Karpas-422 (cell line): ENCODE results near the gene CBS. TPM values are rescaled to one million over a fixed set of nuclear protein-coding genes. Genes with fewer than 3 reads are reported as not detected.
A peak's percentile ranks its signal among the peaks of the same experiment; 100 is the strongest.
"Not testable (repeated sequence)": the region's sequence is repeated elsewhere in the genome, so short reads cannot be mapped to it uniquely, and the experiment has no call there.

Source experiments
- DNase-seq: peaks from one replicate; pipeline ENCODE4 v3.0.0-alpha.2; 2015
- H2AFZ ChIP-seq: fragments of 200-600 bp; sonication (generic); 2 replicates; pipeline ENCODE4 v1.6.1; 2014; ENCODE audit warnings: antibody characterized with exemption, low read length, mixed read lengths
- H3K27ac ChIP-seq: fragments of 200-600 bp; sonication (generic); 2 replicates; pipeline ENCODE4 v1.5.1; 2014; ENCODE audit warnings: mild to moderate bottlenecking, low read length, moderate library complexity
- H3K27me3 ChIP-seq: fragments of 200-600 bp; sonication (generic); 2 replicates; pipeline ENCODE4 v1.6.1; 2014; ENCODE audit warnings: low read length, mixed read lengths
- H3K36me3 ChIP-seq: fragments of 200-600 bp; sonication (generic); 2 replicates; pipeline ENCODE4 v1.6.1; 2014; ENCODE audit warnings: low read length, mixed read lengths; ENCODE audit not compliant: insufficient read depth
- H3K4me1 ChIP-seq: fragments of 200-600 bp; sonication (generic); 2 replicates; pipeline ENCODE4 v1.6.1; 2014; ENCODE audit warnings: mild to moderate bottlenecking, low read length, mixed read lengths
- H3K4me2 ChIP-seq: fragments of 200-600 bp; sonication (generic); 2 replicates; pipeline ENCODE4 v1.6.1; 2014; ENCODE audit warnings: low read length, low read depth, mild to moderate bottlenecking; ENCODE audit not compliant: poor library complexity, severe bottlenecking
- H3K4me3 ChIP-seq: fragments of 200-600 bp; sonication (generic); 2 replicates; pipeline ENCODE4 v1.5.1; 2014; ENCODE audit warnings: mild to moderate bottlenecking, antibody characterized with exemption, low read length, mixed read lengths
- H3K79me2 ChIP-seq: fragments of 200-600 bp; sonication (generic); 2 replicates; pipeline ENCODE4 v1.6.1; 2014; ENCODE audit warnings: mild to moderate bottlenecking, low read length, mixed read lengths
- H3K9ac ChIP-seq: fragments of 200-600 bp; sonication (generic); 2 replicates; pipeline ENCODE4 v1.6.0; 2014; ENCODE audit warnings: low read length
- H3K9me2 ChIP-seq: fragments of 200-600 bp; sonication (generic), shearing (Covaris generic); replicated peaks from 2 replicates; pipeline ENCODE4 v1.6.0; 2014; ENCODE audit warnings: mild to moderate bottlenecking, low read length, moderate library complexity; ENCODE audit not compliant: insufficient read depth
- H3K9me3 ChIP-seq: fragments of 300-700, 200-600 bp; sonication (generic); 2 replicates; pipeline ENCODE4 v1.6.1; 2014; ENCODE audit warnings: low read length, mixed read lengths
- H4K20me1 ChIP-seq: fragments of 200-600 bp; sonication (generic); 2 replicates; pipeline ENCODE4 v1.6.1; 2014; ENCODE audit warnings: mild to moderate bottlenecking, antibody characterized with exemption, low read length, low read depth; ENCODE audit not compliant: insufficient read depth
- total RNA-seq: library from RNA; depleted of rRNA; stranded (reverse); fragments of >200 nt; shearing (Covaris generic); gene quantifications from 2 replicates; pipeline ENCODE4 v1.2.3, GENCODE V29; 2014; ENCODE audit warnings: low replicate concordance; rRNA removed

Gene CBS
- total RNA-seq, 1 experiment from 2014 or later, result 3.6 TPM

DNA sequence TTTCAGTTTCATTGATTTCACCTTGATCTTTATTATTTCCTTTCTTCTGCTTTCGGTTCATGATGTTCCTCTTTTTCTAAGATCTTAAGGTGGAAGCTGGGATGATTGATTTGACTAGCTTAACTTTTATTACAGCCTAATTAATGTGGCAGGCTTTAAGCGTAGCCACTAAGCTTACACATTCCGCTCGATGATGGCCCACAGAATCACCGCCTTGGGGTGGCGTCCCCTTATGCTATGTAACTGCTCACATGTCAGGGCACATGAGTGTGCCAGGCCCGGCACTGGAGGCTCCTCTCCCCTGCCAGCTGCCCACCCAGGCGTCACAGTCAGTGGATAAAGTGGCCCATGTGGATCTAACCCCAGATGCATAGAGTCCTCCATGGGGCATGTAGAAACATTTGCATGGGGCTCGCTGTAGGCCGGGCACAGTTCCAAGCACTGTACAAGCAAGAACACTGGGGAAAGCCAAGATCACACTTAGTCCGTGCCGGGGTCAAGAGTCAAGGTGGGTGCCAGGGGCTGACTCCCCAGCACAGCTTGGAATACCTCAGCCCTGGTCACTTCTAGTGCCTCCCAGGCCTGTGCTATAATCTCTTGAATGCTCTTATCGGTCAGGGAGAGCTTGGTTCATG lies 59.6 kb downstream of the CBS start:
- no peaks in the 10 kb centered on the region for H3K79me2 ChIP-seq
- H3K9me3 ChIP-seq, result no peaks in the 10 kb centered on the region
- H2AFZ ChIP-seq, result no peak overlapping the region
- no peaks in the 10 kb centered on the region for H3K9me2 ChIP-seq
- peaks cover 74% of the 10 kb centered on the region for H3K4me1 ChIP-seq
- peak overlapping the region; percentile 79 for H3K4me2 ChIP-seq
- peak overlapping the region; percentile 58 for H3K4me3 ChIP-seq
- peak overlapping the region; percentile 91 for H3K27ac ChIP-seq
- no peaks in the 10 kb centered on the region for H3K27me3 ChIP-seq
- H3K9ac ChIP-seq, result peak overlapping the region; percentile 60
- DNase-seq, result peak; percentile 93
- no peaks in the 10 kb centered on the region; the same call in 1 of the 2 replicates for H3K36me3 ChIP-seq
- no peaks in the 10 kb centered on the region for H4K20me1 ChIP-seq

DNA sequence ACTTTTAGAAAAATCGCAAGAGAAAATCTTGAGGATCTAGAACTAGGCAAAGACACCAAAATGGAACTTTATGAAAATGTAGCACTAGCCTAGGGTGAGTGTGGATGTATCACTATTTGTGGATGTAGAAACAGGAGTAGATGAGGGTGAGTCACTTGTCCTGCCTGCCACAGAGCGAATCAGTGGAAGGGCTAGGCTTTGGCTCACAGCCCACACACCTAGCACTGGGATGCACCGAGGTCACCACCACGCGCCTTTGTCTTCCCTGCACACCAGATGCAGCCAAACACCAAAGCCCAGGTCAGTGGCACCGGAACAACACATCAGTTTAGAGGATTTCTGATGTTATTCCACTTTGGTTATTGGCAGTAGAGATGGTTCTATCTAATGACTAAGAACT lies 63.0 kb downstream of the CBS start:
- no peaks in the 10 kb centered on the region; the same call in 1 of the 2 replicates for H3K36me3 ChIP-seq

GRCh38 chr21:43006874-43007208 lies 68.8 kb downstream of the CBS start:
- H4K20me1 ChIP-seq, result no peaks in the 10 kb centered on the region
- no peaks in the 10 kb centered on the region for H3K9me2 ChIP-seq
- no peak overlapping the region for H3K9ac ChIP-seq
- no peaks in the 10 kb centered on the region for H3K4me1 ChIP-seq
- H3K4me3 ChIP-seq, result no peak overlapping the region
- no peaks in the 10 kb centered on the region for H3K27me3 ChIP-seq
- H3K9me3 ChIP-seq, result no peaks in the 10 kb centered on the region
- no peak overlapping the region for H3K27ac ChIP-seq
- H3K36me3 ChIP-seq, result no peaks in the 10 kb centered on the region
- no peak for DNase-seq
- H3K79me2 ChIP-seq, result no peaks in the 10 kb centered on the region
- no peak overlapping the region for H3K4me2 ChIP-seq
- no peak overlapping the region for H2AFZ ChIP-seq

More for the DNA sequence above, 63.0 kb downstream of the CBS start:
- Histone ChIP-seq H3K9me3 (no peaks in the 10 kb centered on the region), H4K20me1 (no peaks in the 10 kb centered on the region), H3K9me2 (no peaks in the 10 kb centered on the region), H3K4me2 (no peak overlapping the region), H3K9ac (no peak overlapping the region), H3K4me1 (peaks cover 40% of the 10 kb centered on the region), H3K4me3 (no peak overlapping the region), H3K27ac (no peak overlapping the region), H3K79me2 (no peaks in the 10 kb centered on the region), H3K27me3 (no peaks in the 10 kb centered on the region), H2AFZ (no peak overlapping the region)
- no peak for DNase-seq

DNA sequence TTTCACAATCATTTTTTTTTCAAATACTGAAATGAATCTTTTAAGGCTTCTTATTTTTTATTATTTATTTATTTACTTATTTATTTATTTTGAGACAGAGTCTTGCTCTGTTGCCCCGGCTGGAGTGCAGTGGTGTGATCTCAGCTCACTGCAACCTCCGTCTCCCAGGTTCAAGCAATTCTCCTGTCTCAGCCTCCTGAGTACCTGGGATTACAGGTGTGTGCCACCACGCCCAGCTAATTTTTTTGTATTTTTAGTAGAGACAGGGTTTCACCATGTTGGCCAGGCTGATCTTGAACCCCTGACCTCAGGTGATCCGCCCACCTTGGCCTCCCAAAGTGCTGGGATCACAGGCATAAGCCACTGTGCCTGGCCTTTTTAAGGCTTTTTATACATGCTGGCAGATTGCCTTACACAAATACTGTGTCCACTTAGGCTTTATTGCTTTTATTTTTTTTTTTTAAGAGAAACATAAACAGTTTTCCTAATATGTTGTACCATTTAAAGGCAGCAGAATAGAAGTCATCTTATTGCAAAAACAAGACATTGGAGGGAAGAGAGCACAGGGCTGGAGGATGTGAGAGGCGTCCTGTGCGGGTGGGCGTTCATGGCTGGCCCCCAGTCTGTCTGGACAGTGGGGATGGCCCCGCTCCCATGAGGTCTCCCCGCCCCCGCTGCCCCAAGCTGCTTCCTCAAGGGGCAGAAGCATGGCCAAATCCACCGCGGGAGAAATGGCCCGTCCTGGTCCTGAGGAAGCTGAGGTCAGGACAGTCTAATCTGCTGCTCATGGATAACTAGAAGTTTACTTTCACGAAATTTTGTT lies 69.4 kb downstream of the CBS start:
- not testable (repeated sequence) for H3K4me3 ChIP-seq, H3K36me3 ChIP-seq, H4K20me1 ChIP-seq, H3K4me1 ChIP-seq, H3K27me3 ChIP-seq, H3K79me2 ChIP-seq, DNase-seq, H2AFZ ChIP-seq, H3K9ac ChIP-seq, H3K4me2 ChIP-seq, H3K27ac ChIP-seq, H3K9me2 ChIP-seq, H3K9me3 ChIP-seq

DNA sequence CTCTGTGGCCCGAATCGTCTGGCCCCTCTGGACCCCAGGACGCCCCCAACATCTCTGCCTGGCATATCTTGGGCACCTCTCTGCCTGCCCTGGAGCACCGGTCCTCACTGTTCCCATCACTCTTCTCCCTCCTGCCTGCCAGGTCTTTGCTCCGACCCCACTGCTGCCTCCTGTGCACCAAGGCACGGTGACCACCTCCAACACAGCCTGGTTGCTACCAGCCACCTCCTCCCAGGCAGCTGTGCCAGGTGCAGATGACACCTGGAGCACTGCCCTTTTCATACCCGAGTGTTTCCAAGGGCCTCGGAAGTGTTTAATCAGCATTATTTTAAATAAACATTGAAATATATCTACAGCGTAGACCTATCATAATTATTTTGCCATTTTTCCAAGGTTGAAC lies 70.0 kb downstream of the CBS start:
- Histone ChIP-seq H3K27ac (no peak overlapping the region), H3K27me3 (no peaks in the 10 kb centered on the region), H3K4me3 (no peak overlapping the region), H2AFZ (no peak overlapping the region), H3K9me3 (no peaks in the 10 kb centered on the region), H4K20me1 (no peaks in the 10 kb centered on the region), H3K79me2 (no peaks in the 10 kb centered on the region), H3K9ac (no peak overlapping the region), H3K9me2 (no peaks in the 10 kb centered on the region), H3K4me2 (no peak overlapping the region), H3K4me1 (no peaks in the 10 kb centered on the region), H3K36me3 (no peaks in the 10 kb centered on the region)
- DNase-seq, result no peak

DNA sequence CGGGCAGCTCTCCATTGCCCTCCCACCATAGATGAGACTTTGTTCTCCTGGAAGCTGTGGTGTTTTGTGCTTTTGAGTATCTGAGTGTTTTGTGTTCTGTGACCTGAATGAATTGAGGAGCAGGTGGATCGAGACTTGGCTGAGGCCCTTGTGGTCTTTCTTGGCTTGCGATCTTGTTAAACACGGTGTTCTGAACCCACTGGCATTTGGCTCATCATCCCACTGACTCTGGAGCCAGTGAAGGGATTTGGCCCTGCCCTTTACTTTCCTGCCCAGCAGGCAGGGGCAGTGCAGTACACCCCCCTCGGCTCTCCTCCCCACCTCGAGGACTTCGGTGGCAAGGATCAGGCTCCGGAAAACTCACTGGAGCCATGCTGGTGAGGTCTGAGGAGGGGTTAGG lies 70.7 kb downstream of the CBS start:
- Histone ChIP-seq H3K27ac (no peak overlapping the region), H3K4me3 (no peak overlapping the region), H3K79me2 (no peaks in the 10 kb centered on the region), H3K9me3 (no peaks in the 10 kb centered on the region), H2AFZ (no peak overlapping the region), H3K9ac (no peak overlapping the region), H3K4me2 (no peak overlapping the region), H3K36me3 (no peaks in the 10 kb centered on the region), H4K20me1 (no peaks in the 10 kb centered on the region), H3K27me3 (no peaks in the 10 kb centered on the region), H3K4me1 (no peaks in the 10 kb centered on the region), H3K9me2 (no peaks in the 10 kb centered on the region)
- DNase-seq, result no peak

Other genes starting within 250 kb of the CBS start
- 15.3 and 24.9 TPM in 2 replicates for gene WDR4, start 196.3 kb downstream of the CBS start, total RNA-seq
- gene NDUFV3, start 182.5 kb downstream of the CBS start, total RNA-seq, result 10.7 and 21.0 TPM in 2 replicates
- not detected in 2 replicates for gene ERVH48-1, start 150.2 kb downstream of the CBS start, total RNA-seq
- 19.7 and 28.1 TPM in 2 replicates for gene PKNOX1, start 101.3 kb downstream of the CBS start, total RNA-seq
- 33.0 and 53.7 TPM in 2 replicates for gene U2AF1, start 31.7 kb upstream of the CBS start, total RNA-seq
- not detected in 2 replicates for gene CRYAA, start 93.2 kb upstream of the CBS start, total RNA-seq